WI38 (cell line): ENCODE measurements around the gene MFSD1.
"Not testable (repeated sequence)": the region's sequence is repeated elsewhere in the genome, so short reads cannot be mapped to it uniquely, and the experiment has no call there.

Source experiments
- H3K4me3 ChIP-seq: 2 replicates; pipeline ENCODE4 v1.5.1; 2011; ENCODE audit warnings: low read depth, mild to moderate bottlenecking, control low read depth, low read length
- CTCF ChIP-seq: IDR thresholded peaks from 2 replicates; pipeline ENCODE4 v1.5.1; 2012; ENCODE audit warnings: low read depth, mild to moderate bottlenecking, control low read depth, low read length

MFSD1 gene

GRCh38 chr3:158788446-158788845, 13.4 kb upstream of the MFSD1 start:
- TF ChIP-seq CTCF, result no peak
- H3K4me3 ChIP-seq, result no peak overlapping the region

DNA sequence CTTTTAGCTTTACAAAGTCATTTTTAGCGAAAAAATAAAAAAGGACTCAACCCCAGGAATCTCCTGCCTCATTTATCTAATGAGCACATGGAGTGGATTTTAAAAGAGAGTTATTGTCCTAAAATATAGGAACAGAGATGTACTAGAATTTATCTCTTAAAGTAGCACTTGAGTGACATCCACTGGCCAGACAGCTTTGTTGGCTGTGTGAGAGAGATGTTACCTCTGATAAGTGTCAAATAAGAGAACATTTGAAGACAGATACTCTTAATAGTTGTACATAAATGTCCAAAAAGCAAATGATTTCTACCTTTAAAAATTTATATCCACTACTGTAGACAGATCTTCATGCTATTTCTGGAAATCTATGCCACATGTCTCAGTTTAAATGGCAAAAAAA, 12.3 kb upstream of the MFSD1 start:
- 0 out of 2 replicates have a peak, but pooled peaks have one; percentile 29 for TF ChIP-seq CTCF

DNA sequence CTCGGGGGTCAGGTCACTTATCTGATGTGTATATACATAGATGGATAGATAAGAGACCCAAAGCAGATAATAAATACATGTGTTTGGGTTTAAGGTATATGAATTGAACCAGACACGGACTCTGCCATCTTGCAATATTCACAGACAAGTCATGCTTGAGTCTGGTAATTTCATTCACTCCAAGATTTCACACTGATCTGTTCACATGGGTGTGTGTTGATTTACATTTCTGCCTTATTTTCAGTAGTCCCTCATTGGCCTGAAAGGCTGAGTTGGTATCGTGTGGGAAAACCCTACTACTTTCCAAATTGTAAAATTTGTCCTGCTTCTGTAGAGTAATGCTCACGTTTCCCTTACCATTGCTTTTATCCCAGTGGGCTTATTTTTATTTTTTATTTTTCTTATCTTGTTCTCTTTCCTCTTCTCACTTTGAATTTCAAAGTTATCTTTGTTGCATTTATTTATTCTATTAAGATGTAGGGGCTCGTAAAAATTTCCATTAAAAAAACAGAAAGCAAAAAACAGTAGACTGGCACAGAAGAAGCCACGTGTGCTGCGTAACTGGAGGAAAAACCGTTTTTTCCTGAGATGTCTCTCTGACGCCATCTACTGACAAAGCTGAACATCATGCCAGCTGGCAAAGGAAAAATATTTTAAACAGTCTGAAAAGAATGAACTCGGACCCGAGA, 10.8 kb upstream of the MFSD1 start:
- H3K4me3 ChIP-seq, result no peak overlapping the region
- peak; percentile 81 for TF ChIP-seq CTCF

More for the DNA sequence above, 12.3 kb upstream of the MFSD1 start:
- no peak overlapping the region for H3K4me3 ChIP-seq

DNA sequence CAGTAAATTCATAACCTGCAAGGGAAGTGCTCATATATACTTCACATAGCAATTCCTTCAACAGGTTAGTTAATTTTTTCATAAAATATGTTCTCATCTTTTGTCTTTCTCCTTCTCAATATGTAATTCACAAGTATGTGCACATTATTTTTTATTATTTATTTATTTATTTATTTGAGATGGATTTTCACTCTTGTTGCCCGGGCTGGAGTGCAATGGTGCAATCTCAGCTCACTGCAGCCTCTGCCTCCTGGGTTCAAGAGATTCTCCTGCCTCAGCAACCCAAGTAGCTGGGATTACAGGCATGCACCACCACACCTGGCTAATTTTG, 10.3 kb upstream of the MFSD1 start:
- not testable (repeated sequence) for H3K4me3 ChIP-seq

GRCh38 chr3:158792709-158793108, 9.1 kb upstream of the MFSD1 start:
- TF ChIP-seq CTCF, result no peak
- H3K4me3 ChIP-seq, result no peak overlapping the region

GRCh38 chr3:158794206-158794605, 7.6 kb upstream of the MFSD1 start:
- no peak for TF ChIP-seq CTCF
- H3K4me3 ChIP-seq, result no peak overlapping the region

GRCh38 chr3:158794936-158795518, 6.8 kb upstream of the MFSD1 start:
- H3K4me3 ChIP-seq, result no peak overlapping the region
- TF ChIP-seq CTCF, result peak; percentile 45; the same call in 1 of the 2 replicates

- peak overlapping the region; percentile 84 for H3K4me3 ChIP-seq
- no peak for TF ChIP-seq CTCF
Measured at GRCh38 chr3:158801201-158801600, 653 bp upstream of the MFSD1 start.
